GM21526 (cell line): Measurements from ENCODE around the gene CRELD2.

ENCODE experiments used
- ATAC-seq: cut with Tn5 transposase; IDR thresholded peaks from one replicate; pipeline ENCODE4 v1.9.1; 2021; ENCODE audit warnings: moderate library complexity; ENCODE audit not compliant: unreplicated experiment, low FRiP score

Gene CRELD2, protein sequence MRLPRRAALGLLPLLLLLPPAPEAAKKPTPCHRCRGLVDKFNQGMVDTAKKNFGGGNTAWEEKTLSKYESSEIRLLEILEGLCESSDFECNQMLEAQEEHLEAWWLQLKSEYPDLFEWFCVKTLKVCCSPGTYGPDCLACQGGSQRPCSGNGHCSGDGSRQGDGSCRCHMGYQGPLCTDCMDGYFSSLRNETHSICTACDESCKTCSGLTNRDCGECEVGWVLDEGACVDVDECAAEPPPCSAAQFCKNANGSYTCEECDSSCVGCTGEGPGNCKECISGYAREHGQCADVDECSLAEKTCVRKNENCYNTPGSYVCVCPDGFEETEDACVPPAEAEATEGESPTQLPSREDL

GRCh38 chr22:49917974-49918910 is at the start of gene CRELD2, which contains the start of gene ALG12:
Gene CRELD2 (plus strand): TSS chr22:49918634. CDS start chr22:49918770, 136 bp downstream.
Gene ALG12 (minus strand): TSS chr22:49918438. CDS start chr22:49913765, 4,673 bp downstream.
- ATAC-seq, result peak; percentile 80

GRCh38 chr22:49869086-49869830 is 49.2 kb upstream of the CRELD2 start:
- ATAC-seq, result no peak

GRCh38 chr22:49869845-49870712 is 48.4 kb upstream of the CRELD2 start:
- no peak for ATAC-seq

GRCh38 chr22:49871482-49871881 is 47.0 kb upstream of the CRELD2 start:
- ATAC-seq, result no peak

DNA sequence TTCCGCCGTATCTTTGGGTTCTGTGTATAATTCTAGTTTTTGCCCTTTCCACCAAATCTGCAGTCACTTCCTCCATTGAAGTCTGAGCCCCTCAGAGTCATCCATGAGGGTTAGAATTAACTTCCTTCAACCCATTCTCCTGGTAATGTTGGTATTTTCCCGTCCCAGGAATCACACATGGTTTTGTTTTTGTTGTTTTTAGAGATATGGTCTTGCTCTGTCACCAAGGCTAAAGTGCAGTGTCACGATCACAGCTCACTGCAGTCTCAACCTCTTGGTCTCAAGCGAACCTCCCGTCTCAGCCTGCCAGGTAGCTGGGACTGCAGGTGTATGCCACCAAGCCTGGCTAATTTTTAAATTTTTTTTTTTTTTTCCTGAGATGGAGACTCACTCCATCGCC is 46.1 kb upstream of the CRELD2 start:
- no peak for ATAC-seq

DNA sequence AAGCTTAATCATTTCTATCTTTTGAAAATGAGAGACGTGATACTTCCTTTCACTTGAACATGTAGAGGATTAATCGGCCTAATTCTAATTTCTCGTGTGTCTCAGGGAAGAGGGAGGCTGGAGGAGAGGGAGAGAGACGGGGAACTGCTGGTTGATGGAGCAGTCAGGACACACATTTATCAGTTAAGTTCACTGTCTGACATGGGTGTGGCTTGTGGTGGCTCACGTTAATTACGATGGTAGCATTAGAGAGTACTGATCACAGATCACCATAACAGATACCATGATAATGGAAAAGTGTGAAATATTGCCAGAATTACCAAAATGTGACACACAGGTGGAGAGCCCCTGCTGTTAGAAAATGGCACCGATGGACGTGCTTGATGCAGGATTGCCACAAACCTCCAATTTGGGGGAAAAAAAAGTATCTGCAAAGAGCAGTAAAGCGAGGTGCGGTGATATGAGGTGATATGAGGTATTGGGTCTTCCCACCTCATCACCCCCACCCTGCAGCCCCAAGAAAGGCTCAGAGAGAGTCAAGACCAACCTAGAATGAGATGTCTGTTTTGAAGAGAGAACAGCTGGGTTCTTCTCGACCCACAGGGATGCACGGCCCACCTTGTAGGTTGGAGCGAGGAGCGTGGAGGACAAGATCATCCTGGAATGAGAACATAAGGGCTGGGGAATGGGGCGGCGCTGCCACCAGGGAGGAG is 45.0 kb upstream of the CRELD2 start:
- ATAC-seq, result no peak

DNA sequence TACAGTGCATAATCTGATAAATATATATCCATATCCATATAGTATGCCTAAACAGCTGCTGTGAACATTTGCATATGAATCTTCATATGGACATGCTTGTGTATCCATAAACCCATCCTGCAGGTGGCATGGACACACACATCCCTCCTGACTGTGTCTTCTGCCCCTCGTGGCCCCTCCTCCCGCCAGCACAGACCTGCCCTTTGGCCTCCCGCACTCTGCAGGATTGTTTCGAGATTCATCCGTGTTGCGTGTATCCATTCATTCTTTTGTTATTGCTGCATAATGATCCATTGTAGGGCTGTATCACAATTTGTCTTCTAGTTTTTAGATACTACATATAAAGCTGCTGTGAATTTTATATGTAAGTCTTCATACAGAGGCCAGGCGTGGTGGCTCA is 40.8 kb upstream of the CRELD2 start:
- no peak for ATAC-seq

- ATAC-seq, result no peak
These were observed 40.2 kb upstream of the CRELD2 start for GRCh38 chr22:49878206-49878605.

DNA sequence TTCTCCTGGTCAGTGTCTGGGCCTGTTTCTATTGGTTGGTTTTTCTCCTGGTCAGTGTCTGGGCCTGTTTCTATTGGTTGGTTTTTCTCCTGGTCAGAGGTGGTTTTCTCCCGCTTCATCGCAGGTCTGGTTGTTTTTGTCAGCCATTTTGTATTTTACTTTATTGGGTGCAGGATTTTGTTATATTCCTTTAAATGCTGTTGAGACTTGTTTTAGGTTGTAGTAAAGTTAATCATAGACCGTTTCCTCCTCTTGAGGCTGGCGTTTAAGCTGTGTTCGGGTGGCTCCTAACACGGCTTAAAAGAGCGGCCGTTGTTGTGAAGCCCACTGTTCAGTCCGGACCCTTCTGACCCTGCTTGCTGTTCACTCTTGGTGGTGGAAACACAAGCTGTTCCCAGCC is 38.6 kb upstream of the CRELD2 start:
- no peak for ATAC-seq

- no peak for ATAC-seq
These were observed 38.2 kb upstream of the CRELD2 start for GRCh38 chr22:49880281-49880680.

DNA sequence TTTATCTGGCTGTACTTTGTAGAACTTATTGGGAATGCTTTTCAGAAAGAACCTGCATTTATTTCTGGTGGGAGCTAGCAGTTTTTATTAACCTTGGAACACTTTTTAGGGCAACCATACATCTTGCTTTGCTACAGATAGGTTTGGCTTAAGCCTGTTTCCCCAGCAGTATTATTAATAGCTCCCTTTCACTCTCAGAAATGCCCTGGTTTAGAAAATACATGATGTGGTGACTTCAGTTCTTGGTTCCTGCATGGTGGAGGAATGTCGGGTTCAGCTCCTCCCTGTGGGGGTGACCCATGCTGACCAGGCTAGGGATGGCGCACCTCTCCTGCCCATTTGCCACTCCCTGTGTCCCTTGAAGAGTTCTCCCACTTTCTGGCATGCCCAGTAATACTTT is 36.6 kb upstream of the CRELD2 start:
- no peak for ATAC-seq

DNA sequence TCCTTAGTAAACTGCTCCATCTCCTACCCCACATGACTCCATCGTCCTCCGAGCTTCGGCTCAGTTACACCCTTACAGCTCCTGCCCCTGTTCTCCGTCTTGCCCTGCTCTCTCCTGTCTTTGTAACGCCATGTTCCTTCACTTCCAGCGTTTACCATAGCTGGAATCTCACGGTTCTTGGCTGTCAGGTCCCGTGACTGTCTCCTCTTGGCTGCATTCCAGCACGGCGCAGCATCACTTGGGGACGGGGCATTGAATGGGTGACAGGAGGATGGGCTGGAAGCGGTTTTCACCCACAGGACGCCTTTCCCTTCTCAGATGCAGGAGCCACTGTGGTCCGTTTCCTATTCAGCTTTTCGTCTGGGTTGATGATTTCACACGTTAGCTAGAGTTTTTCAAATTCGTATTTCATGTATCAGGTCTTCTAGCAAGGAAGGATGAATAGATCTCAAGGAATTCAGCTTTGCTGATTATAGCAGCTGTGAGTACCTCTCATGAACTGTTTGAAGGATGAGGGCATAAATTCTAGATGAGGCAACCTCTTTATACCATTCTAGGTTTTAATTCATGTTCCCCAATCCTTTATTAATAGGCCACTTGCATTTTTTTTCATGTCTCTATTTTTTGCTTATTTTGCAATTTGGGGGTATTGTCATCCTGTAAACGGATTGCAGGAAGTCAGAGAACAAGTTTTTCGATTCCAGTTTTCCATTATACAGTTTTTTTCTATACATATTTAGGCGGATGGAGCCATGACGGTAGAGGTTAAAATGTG is 35.7 kb upstream of the CRELD2 start:
- no peak for ATAC-seq

GRCh38 chr22:49883294-49883640 is 35.2 kb upstream of the CRELD2 start:
- ATAC-seq, result no peak

GRCh38 chr22:49884075-49884474 is 34.4 kb upstream of the CRELD2 start:
- ATAC-seq, result no peak

GRCh38 chr22:49884503-49885260 is 33.8 kb upstream of the CRELD2 start:
- ATAC-seq, result no peak

DNA sequence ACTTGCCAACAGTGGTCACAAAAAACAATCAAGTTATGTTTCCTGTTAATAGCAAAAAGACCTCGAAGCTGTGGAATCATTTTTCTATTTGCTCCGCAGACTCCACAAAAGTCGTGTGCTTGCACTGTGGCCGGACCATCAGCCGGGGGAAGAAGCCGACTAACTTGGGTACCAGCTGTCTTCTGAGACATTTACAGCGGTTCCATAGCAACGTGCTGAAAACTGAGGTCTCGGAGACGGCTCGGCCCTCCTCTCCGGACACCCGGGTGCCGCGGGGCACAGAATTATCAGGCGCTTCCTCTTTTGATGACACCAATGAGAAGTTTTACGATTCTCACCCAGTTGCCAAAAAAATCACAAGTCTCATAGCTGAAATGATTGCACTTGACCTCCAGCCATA is 33.2 kb upstream of the CRELD2 start:
- ATAC-seq, result no peak

DNA sequence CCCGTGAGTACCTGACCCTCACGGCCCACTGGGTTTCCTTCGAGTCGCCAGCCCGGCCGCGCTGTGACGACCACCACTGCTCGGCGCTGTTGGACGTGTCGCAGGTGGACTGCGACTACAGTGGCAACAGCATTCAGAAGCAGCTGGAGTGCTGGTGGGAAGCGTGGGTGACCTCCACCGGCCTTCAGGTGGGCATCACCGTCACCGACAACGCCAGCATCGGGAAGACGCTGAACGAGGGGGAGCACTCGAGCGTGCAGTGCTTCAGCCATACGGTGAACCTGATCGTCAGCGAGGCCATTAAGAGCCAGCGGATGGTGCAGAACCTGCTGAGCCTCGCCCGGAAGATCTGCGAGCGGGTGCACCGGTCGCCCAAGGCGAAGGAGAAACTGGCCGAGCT is 32.6 kb upstream of the CRELD2 start:
- no peak for ATAC-seq
